Measurements from ENCODE around the gene HDAC4.
"Not testable (repeated sequence)": the region's sequence is repeated elsewhere in the genome, so short reads cannot be mapped to it uniquely, and the experiment has no call there.

HDAC4 gene

DNA sequence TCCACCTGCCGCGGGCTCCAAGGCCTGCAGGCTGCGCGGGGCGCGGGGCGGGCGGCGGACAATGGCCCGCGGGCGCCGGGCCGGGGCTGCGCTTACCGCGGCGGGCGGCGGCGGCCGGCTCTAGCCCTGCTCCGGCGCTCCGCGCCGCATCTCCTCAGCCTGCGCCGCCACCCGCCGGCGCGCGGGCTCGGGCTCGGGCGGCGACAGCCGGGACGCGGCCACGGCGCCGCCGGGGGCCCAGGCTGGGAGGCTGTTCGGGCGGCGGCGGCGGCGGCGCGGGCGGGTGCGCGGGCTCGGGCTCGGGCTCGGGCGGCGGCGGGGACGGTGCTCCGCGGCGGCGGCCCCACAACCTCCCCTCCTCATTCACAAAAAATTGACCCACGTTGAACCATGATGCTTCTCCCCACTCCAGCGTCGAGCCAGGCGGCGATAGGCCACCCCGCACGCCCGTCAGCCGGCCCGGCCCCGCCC, at the start of gene HDAC4:
Gene HDAC4, minus strand, starts transcription at position 425 of the 471 bp plus-strand sequence. CDS start 48,321 bp downstream, outside the sequence.
- no peak for DNase-seq

DNA sequence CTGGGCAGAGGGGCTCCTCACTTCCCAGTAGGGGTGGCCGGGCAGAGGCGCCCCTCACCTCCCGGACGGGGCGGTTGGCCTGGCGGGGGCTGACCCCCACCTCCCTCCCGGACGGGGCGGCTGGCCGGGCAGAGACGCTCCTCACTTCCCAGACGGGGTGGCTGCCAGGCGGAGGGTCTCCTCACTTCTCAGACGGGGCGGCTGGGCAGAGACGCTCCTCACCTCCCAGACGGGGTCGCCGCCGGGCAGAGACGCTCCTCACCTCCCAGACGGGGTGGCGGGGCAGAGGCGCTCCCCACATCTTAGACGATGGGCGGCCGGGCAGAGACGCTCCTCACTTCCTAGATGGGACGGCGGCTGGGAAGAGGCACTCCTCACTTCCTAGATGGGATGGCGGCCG, 48.6 kb upstream of the HDAC4 start:
- not testable (repeated sequence) for DNase-seq

DNA sequence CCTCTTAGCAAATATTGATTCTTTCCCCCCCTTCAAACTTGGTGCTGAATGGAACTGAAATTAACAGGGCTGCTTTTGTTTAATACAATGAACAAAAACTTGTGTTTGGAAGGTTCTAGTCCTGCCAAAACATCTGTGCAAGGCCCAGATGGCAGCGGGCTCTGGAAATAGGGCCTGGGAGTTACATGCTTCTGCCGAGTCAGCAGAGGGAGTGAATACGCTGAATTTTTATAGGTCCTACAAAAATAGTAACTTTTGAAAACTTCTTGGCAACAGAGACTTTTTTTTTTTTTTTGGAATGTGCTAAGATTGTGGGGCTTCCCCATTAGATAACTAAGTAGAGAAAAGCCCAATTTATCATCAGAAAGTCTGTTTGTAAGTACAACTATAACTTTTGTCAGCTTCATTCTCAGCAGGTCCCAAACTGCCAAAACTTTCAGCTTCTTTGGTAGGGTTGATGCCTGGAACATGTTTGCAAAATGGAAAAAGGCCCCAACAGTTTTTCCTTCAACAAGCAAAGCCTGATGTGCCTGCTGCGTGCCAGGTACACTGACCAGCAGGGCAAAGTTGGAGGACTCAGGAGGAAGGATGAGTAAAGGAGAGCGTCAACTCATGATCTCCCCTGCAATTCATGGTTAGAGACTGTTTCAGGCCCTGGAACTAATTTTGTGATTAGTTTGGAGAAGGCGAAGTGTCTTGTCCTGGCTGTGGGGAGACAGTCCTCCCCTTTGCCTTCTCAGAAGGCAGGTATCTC, 45.1 kb upstream of the HDAC4 start:
- DNase-seq, result peak; percentile 74 to 92

DNA sequence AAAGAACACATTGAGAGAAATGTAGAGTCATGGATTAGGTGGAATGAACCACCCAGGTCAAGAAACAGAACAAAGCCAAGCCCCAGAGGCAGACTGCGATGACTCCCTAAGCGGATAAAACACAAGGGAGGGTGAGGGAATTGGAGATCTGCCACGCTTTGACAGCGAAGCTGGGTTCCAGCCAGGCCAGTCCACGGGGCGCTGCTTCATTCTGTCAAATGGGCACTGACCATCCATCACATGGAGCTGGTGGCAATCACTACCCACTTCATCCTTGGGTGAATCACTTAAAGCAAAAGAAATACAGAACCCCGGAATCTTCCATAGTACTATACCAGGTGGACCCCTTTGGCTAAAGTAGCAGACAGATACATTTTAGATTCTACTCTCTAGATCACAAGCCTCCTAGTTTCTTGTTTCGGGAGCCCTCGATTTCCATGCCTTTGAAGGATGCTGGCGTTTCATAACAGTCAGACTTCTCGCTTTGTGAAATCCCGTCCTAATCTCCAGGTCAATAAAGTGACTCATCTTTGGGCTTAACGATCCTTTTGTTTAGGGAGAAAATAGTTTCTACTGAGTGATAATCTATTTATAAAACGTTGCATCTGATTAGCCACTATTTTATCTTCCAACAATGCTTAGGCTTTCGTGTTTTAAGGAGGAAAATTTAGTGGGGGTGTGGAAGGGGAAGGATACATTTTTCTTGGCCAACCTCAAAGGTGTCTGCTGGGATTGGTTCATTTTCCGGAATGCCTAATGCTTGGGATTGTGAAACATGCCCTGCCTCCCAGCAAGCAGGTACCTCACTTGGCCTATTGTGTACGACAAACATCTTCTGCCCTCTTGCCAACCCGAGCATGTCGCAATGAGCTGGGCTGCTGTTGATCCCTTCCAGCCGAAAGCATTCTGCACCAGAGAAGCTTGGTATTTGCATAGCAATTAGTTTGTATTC, 44.1 kb upstream of the HDAC4 start:
- peak; percentile 55 to 76 for DNase-seq

DNA sequence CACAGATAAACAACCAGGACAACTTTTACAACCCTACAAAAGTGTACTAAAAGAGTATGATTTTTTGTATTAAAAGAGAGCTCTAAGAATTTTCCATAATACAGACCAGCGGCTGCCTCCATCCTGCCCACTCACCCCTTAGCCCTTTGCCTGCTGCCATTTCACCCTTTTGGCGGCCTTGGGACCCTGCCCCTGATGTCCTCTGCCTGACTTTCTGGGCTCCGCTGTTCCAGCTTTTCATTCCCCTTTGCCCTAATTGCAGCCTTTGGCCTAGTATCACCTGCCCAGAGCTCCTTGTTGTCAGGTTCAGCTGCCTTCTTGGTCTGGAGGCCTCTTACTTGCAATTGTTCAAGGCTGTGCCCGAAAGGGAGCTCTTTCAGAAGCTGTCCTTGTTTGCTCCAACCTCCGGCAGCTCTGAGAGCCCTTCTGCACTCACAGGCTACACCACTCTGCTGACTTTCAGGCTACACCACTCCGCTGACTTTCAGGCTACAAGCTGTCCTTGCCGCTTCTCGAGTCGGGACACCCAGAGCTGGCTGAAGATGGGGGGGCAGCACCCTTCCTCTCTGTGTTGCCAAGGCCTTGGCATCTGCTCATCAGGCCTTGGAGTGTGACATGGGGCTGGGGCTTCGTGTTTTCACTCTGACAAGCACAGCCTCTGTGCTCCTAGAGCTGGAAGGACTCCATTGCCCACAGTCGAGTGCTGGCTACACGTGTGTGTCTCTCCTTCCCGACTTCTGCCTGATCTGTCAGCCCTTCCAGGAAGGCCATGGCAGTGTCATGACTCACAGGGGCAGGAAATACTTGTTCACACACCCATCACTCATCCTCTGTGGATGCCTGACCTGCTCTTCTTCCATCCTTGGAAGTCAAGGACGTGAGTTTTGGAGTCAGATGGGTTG, 43.1 kb upstream of the HDAC4 start:
- peak; percentile 26 to 52 for DNase-seq

DNA sequence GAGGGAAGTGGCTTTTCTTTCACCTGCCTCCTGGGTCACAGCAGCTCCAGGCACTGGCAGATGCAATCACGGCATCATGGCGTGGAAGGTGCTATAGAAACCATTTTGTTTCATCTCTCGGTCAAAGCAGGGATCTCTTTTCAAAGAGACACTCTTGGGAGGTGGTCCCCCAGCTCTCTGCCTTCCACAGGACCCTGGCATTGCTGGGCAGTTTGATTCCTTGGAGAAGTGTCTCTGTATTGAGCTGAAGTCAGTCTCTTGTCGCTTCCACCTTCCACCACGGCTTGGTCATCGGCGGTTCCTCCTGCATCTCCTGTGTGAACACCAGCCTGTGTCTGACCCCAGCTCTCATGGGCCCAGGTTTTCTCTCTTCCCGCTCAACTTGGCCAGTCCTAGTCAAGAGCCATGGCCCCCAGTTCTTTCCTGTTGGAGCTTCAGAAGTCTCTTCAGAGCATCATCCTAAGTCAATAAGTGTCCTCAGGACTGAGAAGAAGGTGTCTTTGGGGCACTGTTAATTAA, 42.3 kb upstream of the HDAC4 start:
- no peak for DNase-seq

GRCh38 chr2:239442192-239442591, 41.4 kb upstream of the HDAC4 start:
- DNase-seq, result no peak

GRCh38 chr2:239441261-239442078, 40.6 kb upstream of the HDAC4 start:
- peak in 1 of 2 donors; percentile 52 for DNase-seq

- DNase-seq, result peak; percentile 91 to 97
Observed at GRCh38 chr2:239440511-239440959, 39.7 kb upstream of the HDAC4 start.

GRCh38 chr2:239439754-239440315, 39.0 kb upstream of the HDAC4 start:
- DNase-seq, result no peak

- DNase-seq, result peak in 1 of 2 donors; percentile 73
Observed at GRCh38 chr2:239438995-239439753, 38.4 kb upstream of the HDAC4 start.

DNA sequence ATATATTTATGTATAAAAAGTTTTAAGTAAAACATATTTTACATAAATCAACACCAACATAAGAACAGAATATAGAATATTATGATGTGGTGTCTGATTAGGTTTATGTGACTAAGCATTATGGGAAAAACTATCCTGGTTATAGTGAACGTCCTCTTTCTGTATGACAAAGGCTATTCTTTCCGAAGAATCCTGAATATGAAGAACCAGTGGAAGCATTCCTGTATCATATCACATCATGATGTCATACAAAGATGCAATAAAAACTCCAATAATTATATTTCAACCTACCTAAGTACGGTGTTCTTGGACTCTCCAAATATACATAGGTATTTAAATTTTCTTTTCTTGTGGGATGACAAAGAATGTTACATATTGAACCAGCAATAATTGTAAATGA, 37.5 kb upstream of the HDAC4 start:
- DNase-seq, result no peak

DNA sequence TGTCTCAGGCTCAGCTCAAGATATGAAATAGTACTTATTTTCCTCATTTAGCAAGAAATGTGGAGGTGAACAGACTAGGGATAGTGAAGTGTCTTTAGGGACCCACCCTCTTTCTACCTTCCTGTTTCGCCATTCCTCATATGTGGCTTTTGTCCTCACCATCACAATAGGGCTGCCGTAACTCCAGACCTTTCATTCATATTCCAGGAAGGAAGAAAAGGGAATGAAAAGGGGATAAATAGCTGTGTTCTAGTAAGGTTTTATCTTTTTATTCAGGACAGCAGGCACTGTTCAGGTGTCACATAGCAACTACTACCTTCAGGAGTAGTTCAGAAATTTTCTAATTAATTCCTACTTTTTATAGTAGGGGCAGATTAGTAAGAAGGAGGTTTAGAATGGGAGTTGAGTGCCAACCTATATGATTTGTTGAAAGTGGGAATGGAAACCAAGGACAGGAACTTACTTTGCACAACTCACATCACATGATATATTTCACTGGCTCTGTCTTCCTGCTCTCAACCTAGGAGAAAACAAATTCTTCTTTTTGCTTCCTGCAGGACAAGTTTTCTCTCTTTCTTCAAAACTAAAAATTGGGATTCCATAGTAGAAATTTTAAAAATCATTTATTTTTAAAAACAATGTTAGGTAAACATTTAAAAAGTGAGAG, 36.0 kb upstream of the HDAC4 start:
- DNase-seq, result no peak

- no peak for DNase-seq
Observed at GRCh38 chr2:239436076-239436475, 35.3 kb upstream of the HDAC4 start.

GRCh38 chr2:239433777-239434403, 33.1 kb upstream of the HDAC4 start:
- DNase-seq, result no peak

- no peak for DNase-seq
Observed at GRCh38 chr2:239432174-239432573, 31.4 kb upstream of the HDAC4 start.

GRCh38 chr2:239431536-239431935, 30.7 kb upstream of the HDAC4 start:
- DNase-seq, result no peak

GRCh38 chr2:239429473-239430350, 28.9 kb upstream of the HDAC4 start:
- no peak for DNase-seq

All from hippocampal formation (tissue), 2 donors.